NCI-H510A (cell line): Measurements from ENCODE around the gene ADIPOR1.

Experiments
- DNase-seq: peaks from one replicate; lab custom pipeline; 2025; lab: John Stamatoyannopoulos, UW

The ADIPOR1 gene

GRCh38 chr1:202972046-202972445, 13.9 kb upstream of the ADIPOR1 start:
- no peak for DNase-seq

DNA sequence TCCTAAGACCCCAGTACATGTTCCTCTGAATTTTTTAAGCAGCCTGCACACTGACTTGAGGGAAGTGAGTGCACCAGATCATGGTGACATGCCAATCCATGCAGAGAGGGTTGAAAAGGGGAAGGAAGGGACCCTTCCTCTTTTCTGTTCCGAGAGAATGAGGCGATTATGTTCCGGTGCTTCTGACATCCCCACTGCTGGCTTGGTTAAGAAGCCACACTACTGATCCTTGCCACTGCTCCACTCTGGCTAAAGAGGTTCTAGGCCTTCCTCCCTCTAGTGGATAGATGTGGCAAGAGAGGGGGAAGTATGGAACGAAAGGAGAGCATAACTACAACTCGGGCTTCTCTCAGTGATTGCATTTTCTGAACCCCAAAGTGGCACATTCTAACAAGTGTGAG, 10.8 kb upstream of the ADIPOR1 start:
- peak; percentile 15 for DNase-seq

DNA sequence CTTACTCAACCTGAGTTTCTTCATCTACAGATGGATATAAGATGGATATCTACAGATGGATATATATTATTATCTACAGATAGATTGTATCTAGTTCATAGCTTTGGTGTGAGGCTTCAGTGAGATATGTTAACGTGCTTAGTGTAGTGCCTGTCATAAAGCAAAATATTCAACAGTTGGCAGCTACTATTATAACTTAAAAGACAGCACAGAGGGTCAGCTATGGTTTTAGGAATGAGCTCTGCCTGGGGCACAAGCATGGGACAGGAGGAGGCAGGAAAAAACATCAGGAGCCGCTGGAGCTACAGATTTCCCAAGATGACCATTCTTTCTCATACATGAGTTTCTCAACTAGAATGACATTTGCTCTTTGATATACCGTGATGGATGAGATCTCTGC, 10.2 kb upstream of the ADIPOR1 start:
- no peak for DNase-seq

- DNase-seq, result no peak
These were observed 9.7 kb upstream of the ADIPOR1 start for GRCh38 chr1:202967684-202968281.

- no peak for DNase-seq
These were observed 8.1 kb upstream of the ADIPOR1 start for GRCh38 chr1:202966006-202966898.

DNA sequence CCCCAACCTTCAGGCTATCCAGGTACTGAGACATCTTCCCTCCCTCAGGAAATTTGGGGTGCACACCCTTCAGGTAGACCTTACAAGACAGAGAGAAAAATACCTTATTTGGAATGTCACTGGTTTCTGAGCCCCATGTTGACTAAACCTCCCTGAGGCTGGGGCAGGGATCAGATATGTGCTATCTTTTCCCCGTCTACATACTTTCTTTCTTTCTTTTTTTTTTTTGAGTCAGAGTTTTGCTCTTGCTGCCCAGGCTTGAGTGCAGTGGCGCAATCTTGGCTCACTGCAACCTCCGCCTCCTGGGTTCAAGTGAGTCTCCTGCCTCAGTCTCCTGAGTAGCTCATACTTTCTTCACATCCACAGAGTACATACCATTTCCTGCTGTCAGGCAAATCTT, 7.3 kb upstream of the ADIPOR1 start:
- no peak for DNase-seq

- DNase-seq, result peak; percentile 89
These were observed 6.8 kb upstream of the ADIPOR1 start for GRCh38 chr1:202964791-202965410.

DNA sequence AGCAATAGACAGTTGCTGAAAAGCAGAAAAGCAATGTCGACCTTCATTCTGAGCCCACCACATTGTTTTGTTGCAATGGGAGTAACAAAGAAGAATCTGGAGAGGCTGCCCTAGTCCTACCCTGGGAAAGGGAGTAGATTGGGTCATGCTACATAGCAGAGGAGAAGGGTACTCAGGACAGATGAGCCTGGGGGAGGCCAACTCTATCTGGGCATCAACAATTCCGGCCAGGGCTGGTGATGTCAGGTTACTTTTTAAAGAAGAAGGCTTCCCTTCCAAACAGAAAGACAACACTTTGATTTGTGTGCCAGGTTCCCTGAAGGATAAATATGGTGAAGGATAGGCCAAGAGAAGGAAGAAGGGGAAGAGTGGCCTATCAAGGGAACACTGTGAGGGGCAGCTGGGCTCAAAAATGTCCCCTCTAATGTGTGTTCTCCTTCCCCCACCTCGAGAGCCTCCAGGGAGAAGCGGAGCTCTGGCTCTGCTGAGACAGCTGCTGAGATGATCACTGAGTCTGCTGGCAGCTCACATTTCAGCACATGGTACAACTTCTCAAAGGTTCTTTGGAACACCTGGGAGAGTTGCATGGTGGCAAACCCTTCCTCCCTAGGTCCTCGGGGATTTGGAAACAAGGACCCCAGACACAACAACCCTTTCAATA, 3.2 kb upstream of the ADIPOR1 start:
- DNase-seq, result no peak

- DNase-seq, result peak; percentile 5
These were observed 1.1 kb upstream of the ADIPOR1 start for GRCh38 chr1:202959276-202959620.

DNA sequence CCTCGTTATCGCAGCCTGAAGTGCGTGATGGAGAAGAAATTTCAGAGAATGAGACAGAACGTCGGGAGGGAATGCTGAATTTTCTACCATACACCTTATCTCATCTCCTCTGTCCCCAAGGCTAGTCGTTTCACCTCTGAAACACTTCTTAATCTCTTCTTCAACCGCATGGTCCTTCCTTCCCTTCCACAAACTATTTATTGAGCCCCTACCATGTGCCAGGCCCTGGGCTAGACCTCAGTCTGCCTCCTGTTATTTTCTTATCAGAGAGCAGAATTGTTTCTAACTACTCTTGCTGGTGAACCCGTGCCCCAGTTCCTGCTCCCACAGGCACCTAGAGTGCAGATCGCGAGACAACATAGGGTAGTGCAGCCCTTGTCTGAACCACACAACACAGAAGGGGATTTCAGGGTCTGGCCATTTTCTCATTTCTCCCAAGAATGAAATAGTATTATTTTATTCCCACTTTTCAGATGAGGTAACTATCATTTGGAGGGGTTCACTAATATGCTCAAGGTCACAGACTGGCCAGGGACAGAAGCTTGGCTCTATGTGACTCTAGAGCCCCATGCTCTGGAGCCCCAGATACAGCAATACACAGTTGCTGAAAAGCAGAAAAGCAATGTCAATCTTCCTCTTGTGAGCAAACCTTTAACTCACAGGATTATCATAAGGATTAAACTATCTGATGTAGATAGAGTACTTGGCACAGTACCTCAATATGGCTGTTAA, 598 bp upstream of the ADIPOR1 start:
- DNase-seq, result no peak

- DNase-seq, result no peak
These were observed 1.1 kb downstream of the ADIPOR1 start for GRCh38 chr1:202956969-202957368.

DNA sequence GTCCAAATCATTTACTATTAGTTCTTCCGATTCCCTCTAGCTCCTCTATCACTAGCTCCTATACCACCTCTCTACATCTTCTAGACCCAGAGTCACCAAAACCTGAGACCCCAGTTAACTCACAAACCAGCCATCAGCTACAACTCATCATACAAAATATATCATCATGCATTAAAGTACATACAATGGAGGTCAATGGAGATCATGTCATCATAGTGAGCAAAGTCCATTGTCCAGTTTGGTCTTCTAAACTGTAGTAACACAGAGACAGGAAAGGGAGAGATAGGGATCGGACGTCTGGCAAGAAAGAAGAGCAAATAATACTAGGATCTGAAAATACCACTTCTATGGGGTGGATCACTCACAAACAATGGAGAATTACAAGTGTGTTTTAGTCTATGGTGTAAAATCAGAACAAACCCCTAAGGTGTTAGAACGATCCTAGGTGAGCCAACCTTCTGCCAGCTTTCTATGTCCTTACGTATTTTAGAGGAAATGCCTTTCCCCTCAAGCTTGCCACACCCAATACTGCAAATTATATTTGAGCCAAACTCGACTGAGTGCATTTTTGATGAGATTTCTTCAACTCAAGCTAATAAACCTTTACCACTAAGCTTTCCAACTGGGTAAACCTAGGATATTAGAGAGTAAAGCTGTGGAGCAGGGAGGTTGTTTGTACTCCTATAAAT, 3.9 kb downstream of the ADIPOR1 start:
- DNase-seq, result no peak

- no peak for DNase-seq
These were observed 4.7 kb downstream of the ADIPOR1 start for GRCh38 chr1:202953392-202953791.

GRCh38 chr1:202952818-202953217, 5.3 kb downstream of the ADIPOR1 start:
- no peak for DNase-seq

DNA sequence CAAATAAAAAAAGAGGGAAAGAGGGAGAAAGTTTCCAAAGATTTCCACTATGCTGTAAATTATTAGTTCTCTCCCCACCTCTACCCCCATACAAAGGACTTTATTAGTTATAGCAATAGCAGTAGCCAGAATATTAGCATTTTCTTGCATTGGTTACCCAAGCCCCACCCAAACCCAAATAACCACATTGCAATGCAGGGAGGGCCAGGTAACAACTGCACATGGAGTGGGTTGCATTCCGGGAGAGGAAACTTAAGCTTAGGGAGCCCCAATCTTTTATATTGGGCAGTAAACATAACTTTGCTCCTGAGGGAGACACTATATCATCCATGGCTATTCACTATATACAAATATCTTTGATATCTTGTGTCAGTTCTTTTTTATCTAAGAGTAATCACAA, 6.0 kb downstream of the ADIPOR1 start:
- no peak for DNase-seq

DNA sequence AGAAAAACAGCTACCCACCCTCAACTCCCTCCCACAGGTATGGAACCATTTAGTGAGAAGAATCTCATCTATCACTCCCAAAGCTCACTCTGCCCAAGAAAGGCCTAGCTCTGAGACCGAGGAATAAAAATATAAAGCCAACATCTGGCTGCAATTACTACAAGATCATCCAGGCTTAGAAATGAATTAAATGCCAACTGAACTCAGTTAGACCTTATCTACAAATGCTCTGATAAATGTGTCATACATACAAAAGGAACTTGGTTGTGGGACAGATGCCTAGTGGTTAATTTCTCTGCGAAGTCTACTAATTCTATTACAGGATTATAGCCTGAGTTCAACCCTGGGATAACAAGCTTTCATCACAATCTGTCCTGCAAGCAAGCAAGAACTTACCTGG, 6.7 kb downstream of the ADIPOR1 start:
- no peak for DNase-seq

- DNase-seq, result no peak
These were observed 12.6 kb downstream of the ADIPOR1 start for GRCh38 chr1:202945483-202945882.

DNA sequence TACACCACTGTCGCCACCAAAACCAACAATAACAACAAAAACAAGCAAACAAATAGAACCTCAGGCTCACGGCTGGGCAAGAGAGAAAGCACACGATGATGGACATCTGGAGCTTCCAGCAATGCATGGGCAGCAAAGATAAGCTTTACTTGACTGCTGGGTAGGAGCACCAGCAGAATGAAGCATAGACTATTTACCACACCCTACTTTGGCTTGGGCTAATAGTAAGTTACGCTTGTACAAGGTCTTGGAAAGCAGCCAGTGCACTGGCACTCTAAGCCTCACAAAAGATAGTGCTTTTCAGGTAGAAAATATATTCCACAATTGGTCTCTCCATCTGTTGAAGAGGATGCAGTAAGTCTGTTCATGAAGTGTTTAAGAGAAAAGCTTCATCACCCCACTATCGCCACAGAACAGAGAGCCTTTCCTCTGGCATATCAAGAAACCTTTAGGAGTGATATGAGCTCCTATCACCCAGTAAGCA, 13.6 kb downstream of the ADIPOR1 start:
- no peak for DNase-seq

DNA sequence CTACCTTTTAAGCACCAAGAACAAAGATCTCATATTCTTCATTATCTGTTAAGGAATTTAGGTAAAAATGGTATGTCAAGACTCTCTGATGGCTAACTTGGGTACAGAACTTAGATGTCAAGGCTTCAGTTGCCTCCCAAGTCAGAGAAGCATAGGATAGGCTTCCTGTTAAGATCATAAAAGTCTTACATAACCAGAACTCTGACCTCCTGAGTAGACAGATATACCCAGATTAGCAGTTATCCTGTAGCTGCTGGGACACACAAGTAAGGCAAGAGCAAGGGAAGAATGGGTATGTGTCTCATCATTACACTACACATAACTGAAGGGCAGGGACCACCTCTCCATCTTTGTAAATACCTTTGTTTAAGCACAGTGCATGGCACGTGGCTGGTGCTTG, 15.7 kb downstream of the ADIPOR1 start:
- DNase-seq, result no peak

DNA sequence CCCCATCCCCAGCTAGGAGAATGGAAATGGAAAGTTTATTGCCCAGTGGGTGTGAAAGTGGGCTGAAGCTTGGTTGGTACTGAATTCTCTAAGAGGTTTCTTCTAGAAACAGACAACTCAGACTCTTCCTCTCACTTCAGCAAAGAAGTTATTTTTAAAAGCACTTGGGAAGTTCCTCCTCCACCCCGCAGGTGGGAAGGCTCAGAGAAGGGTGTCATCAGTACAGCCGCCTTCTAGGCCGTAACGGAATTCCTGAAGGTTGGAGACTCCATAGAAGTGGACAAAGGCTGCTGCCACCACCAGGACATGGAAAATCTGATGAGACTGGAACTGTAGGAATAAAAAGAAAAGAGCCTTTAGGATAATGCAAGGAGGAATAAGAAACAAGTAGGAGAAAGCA, 16.7 kb downstream of the ADIPOR1 start:
- no peak for DNase-seq

GRCh38 chr1:202940561-202940960, 17.6 kb downstream of the ADIPOR1 start:
- no peak for DNase-seq
